Measurements from ENCODE around the gene ITCH.
"Not testable (repeated sequence)": the region's sequence is repeated elsewhere in the genome, so short reads cannot be mapped to it uniquely, and the experiment has no call there.

Gene ITCH

DNA sequence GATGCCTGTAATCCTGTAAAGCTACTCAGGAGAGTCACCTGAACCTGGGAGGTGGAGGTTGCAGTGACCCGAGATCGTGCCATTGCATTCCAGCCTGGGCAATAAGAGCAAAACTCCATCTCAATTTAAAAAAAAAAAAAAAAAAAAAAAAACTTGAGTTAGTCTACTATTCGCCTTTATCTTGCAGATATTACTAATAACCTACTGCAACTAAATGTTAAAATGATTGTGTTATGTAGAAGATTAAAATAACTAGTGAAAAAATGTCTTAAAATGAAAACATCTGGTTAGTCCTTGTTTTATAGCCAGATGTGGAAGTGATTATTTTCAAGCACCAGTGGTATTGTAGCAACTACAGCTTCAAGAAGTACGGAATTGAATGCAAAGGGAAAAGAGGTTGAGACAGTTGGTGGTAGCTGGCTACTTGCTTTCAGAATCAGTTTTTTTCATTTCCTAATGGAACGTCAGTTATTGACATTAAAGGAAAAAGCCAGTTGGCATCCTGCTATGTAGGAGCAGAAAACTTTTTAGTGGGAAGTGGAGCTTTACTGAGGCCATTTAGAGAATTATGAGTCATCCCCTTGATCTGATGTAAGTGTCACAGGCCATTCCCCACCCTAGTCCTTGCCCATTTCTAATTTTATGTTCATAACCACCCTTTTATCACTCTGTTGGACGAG lies 109.3 kb downstream of the ITCH start:
- DNase-seq: no peak

- peak; percentile 7 for DNase-seq
Observed at GRCh38 chr20:34473262-34473883, 110.3 kb downstream of the ITCH start.

GRCh38 chr20:34475979-34476736 lies 113.1 kb downstream of the ITCH start:
- peak; percentile 14 for DNase-seq

- DNase-seq: no peak
Observed at GRCh38 chr20:34479627-34480026, 116.6 kb downstream of the ITCH start.

DNA sequence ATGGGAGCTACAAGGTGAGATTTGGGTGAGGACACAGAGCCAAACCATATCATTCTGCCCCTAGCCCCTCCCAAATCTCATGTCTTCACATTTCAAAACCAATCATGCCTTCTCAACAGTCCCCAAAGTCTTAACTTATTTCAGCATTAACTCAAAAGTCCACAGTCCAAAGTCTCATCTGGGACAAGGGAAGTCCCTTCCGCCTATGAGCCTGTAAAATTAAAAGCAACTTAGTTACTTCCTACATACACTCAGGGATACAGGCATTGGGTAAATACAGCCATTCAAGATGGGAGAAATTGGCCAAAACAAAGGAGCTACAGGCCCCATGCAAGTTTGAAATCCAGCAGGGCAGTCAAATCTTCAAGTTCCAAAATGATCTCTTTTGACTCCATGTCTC lies 119.1 kb downstream of the ITCH start:
- not testable (repeated sequence) for DNase-seq

DNA sequence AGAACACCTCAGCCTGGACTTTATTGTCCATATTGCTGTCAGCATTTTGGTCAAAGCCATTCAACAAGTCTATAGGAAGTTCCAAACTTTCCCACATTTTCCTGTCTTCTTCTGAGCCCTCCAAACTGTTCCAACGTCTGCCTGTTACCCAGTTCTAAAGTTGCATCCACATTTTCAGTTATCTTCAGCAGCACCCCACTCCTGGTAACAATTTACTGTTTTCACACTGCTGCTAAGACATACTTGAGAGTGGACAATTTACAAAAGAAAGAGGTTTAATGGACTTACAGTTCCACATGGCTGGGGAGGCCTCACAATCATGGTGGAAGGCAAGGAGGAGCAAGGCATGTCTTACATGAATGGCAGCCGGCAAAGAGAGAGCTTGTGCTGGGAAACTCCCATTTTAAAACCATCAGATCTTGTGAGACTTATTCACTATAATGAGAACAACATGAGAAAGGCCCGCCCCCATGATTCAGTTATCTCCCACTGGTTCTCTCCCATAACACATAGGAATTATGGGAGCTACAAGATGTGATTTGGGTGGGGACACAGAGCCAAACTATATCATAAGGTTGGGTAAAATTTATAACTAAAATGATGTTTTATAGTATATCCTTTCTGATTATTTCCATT lies 120.6 kb downstream of the ITCH start:
- DNase-seq: not testable (repeated sequence)

- no peak for DNase-seq
Observed at GRCh38 chr20:34485068-34485634, 122.1 kb downstream of the ITCH start.

- DNase-seq: no peak
Observed at GRCh38 chr20:34491226-34491931, 128.3 kb downstream of the ITCH start.

GRCh38 chr20:34491932-34492509 lies 128.9 kb downstream of the ITCH start:
- no peak for DNase-seq

DNA sequence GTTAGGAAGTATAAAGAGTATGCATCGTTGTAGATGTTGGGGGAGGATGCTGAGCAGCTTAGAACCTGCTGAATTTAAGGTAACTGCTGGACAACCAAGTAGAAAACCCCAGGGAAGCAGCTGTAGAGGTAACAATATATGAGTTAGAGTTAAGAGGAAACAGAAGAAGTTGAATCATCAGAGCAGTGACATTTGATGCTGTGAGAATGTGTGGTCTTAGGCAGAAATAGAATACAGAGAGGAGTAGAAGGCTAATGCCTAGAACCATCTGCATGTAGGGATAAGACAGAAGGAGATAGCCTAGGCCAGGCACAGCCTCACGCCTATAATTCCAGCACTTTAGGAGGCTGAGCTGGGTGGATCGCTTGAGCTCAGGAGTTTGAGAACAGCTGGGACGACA lies 130.6 kb downstream of the ITCH start:
- no peak for DNase-seq

DNA sequence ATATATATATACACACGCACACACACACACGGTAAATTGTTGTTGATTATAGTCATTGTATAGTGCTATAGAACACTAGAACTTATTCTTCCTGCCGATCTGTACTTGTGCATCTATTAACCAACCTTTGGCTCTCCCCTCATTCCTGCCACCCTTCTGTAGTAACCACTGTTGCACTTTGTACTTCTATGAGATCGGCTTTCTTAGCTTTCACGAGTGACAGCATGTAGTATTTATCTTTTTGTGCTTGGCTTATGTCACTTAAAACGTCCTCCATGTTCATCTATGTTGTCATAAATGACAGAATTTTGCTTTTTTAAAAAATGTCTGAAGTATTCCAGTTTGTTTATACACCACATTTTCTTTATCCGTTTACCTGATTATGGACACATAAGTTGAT lies 132.2 kb downstream of the ITCH start:
- no peak for DNase-seq

DNA sequence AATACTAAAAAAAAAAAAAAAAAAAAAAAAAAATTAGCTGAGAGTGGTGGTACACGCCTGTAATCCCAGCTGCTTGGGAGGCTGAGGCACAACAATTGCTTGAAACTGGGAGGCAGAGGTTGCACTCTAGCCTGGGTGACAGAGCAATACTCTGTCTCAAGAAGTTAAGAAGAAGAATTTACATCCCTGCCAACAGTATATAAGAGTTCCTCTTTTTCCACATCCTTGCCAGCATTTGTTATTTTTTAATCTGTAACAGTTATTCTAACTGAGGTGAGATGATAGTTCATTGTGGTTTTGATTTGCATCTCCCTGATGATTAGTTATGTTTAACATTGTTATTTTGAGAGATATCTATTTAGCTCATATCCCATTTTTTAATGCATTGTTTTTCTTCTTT lies 132.8 kb downstream of the ITCH start:
- no peak for DNase-seq

- not testable (repeated sequence) for DNase-seq
Observed at GRCh38 chr20:34497596-34497995, 134.5 kb downstream of the ITCH start.

DNA sequence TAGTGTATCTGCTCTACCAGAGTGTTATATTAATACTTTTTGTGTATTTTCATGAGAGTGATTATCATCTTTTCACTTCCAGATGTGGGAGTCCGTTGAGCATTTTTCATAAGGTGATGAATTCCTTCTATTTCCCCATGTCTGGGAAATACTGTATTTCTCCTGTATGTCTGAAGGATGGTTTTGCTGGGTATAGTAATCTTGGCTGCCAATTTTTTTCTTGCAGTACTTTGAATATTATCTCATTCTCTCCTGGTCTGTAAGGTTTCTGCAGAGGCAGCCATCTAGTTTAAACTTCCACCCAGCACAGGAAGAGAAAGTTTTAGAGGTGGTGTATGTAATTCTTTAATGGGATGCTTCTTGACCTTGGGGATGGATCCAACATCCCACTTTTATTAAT lies 137.8 kb downstream of the ITCH start:
- DNase-seq: no peak

GRCh38 chr20:34506480-34506879 lies 143.4 kb downstream of the ITCH start:
- DNase-seq: no peak

DNA sequence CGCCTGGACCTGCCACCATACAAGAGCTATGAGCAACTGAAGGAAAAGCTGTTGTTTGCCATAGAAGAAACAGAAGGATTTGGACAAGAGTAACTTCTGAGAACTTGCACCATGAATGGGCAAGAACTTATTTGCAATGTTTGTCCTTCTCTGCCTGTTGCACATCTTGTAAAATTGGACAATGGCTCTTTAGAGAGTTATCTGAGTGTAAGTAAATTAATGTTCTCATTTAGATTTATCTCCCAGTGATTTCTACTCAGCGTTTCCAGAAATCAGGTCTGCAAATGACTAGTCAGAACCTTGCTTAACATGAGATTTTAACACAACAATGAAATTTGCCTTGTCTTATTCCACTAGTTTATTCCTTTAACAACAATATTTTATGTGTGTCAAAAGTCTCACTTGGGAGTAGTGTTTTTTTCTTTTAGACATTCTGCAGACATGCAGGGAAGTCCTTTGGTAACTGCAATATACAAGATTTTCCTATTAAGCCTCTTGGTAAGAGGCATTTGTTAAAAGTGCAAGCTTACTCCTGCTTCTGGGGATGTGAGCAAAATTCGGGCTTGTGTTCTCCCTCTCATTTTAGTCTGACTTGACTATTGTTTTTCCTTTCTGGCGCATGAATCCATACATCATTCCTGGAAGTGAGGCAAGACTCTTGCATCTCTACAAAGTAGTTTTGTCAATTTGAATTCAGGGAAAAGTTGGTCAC lies 144.8 kb downstream of the ITCH start:
- no peak for DNase-seq

DNA sequence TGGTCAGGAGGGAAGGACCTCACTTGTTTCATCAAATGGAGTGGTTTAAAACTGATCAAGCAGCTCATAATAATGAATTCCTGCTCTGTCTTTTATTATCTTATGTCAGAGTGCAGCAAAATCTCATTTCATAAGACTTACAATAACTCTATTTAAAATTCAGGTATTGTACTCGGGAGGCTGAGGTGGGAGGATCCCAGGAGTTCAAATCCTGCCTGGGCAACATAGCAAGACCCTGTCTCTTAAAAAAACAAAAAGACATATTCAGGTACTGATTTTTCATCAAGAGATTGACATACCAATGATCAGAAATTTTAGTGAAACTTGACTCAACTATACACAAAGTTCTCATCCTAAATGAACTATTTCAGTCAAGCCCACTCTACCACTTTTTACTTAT lies 147.5 kb downstream of the ITCH start:
- no peak for DNase-seq

GRCh38 chr20:34511891-34512265 lies 148.8 kb downstream of the ITCH start:
- DNase-seq: no peak

GRCh38 chr20:34512266-34512954 lies 149.3 kb downstream of the ITCH start:
- DNase-seq: no peak

DNA sequence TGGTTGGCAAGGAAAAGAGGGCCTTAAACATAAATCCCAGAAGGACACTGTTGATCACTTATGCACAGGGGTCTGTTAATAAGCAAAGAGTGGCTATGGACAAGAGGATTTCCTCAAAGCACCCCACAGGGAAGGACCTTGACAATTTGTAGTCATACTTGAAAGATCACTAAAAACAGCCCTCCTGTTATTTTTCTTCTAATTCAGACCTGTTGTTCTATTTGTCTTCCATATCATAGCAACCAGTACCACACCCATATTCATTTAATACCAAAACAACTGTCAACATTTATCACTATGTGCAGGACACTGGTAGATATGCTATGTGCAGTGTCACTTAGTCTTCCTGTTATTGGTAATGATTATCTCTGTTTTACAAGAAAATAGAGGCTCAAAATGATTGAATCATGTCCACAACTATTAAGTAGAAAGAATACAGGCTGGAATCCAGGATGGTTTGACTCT lies 149.9 kb downstream of the ITCH start:
- DNase-seq: no peak

GRCh38 chr20:34514034-34514433 lies 151.0 kb downstream of the ITCH start:
- not testable (repeated sequence) for DNase-seq

Measured in activated gamma-delta T cell treated with Interleukin-2 at 50 U/mL for 16 hours (primary cell).